ENCODE measurements around the gene SMIM45.

Gene SMIM45

GRCh38 chr22:41910050-41911000 lies 41.6 kb upstream of the SMIM45 start:
- H3K9me3 ChIP-seq: no peaks in the 10 kb centered on the region
- peaks cover 22 to 55% of the 10 kb centered on the region in 2 donors for H3K27me3 ChIP-seq
- DNase-seq (ENCODE audit: low spot score in 2 of 2): no peak
- H3K4me3 ChIP-seq: peak overlapping the region; percentile 29 to 67 (median 35)
- H3K4me1 ChIP-seq: peaks cover 10 to 20% of the 10 kb centered on the region in 2 donors
- intact Hi-C loops (cut with DNase I; ENCODE audit: low total_unique reads): no loop called here
- H3K36me3 ChIP-seq: no peaks in the 10 kb centered on the region
- TF ChIP-seq CTCF (IDR thresholded peaks at IDR 0.05): no peak
- TF ChIP-seq POLR2AphosphoS5 (IDR thresholded peaks at IDR 0.05): no peak
- no peak for TF ChIP-seq POLR2A (IDR thresholded peaks at IDR 0.05)
- no peak overlapping the region for H3K27ac ChIP-seq

- Histone ChIP-seq H3K36me3 (no peaks in the 10 kb centered on the region), H3K4me3 (peak overlapping the region; percentile 29 to 67 (median 35)), H3K27me3 (peaks cover 22 to 63% of the 10 kb centered on the region in 2 donors), H3K27ac (no peak overlapping the region), H3K4me1 (peaks cover 10 to 20% of the 10 kb centered on the region in 2 donors), H3K9me3 (no peaks in the 10 kb centered on the region)
- TF ChIP-seq POLR2A (IDR thresholded peaks at IDR 0.05): no peak
- no peak for TF ChIP-seq POLR2AphosphoS5 (IDR thresholded peaks at IDR 0.05)
- no peak for TF ChIP-seq CTCF (IDR thresholded peaks at IDR 0.05)
- intact Hi-C loops (cut with DNase I; ENCODE audit: low total_unique reads): no loop called here
- DNase-seq (ENCODE audit: low spot score in 2 of 2): no peak
Measured at GRCh38 chr22:41911001-41911611, 40.8 kb upstream of the SMIM45 start.

GRCh38 chr22:41912338-41913039 lies 39.5 kb upstream of the SMIM45 start:
- no peaks in the 10 kb centered on the region for H3K36me3 ChIP-seq
- TF ChIP-seq CTCF (IDR thresholded peaks at IDR 0.05): no peak
- TF ChIP-seq POLR2A (IDR thresholded peaks at IDR 0.05): no peak
- no peak for TF ChIP-seq POLR2AphosphoS5 (IDR thresholded peaks at IDR 0.05)
- intact Hi-C loops (cut with DNase I; ENCODE audit: low total_unique reads): no loop called here
- DNase-seq (ENCODE audit: low spot score in 2 of 2): no peak
- peaks cover 10 to 20% of the 10 kb centered on the region in 2 donors for H3K4me1 ChIP-seq
- no peak overlapping the region for H3K4me3 ChIP-seq
- no peak overlapping the region for H3K27ac ChIP-seq
- H3K27me3 ChIP-seq: peaks cover 23 to 72% of the 10 kb centered on the region in 2 donors
- H3K9me3 ChIP-seq: no peaks in the 10 kb centered on the region

GRCh38 chr22:41913040-41913719 lies 38.8 kb upstream of the SMIM45 start:
- Histone ChIP-seq H3K36me3 (no peaks in the 10 kb centered on the region), H3K4me1 (peaks cover 10 to 20% of the 10 kb centered on the region in 2 donors), H3K4me3 (no peak overlapping the region), H3K27me3 (peaks cover 28 to 77% of the 10 kb centered on the region in 2 donors), H3K9me3 (no peaks in the 10 kb centered on the region), H3K27ac (no peak overlapping the region)
- intact Hi-C loops (cut with DNase I; ENCODE audit: low total_unique reads): no loop called here
- DNase-seq (ENCODE audit: low spot score in 2 of 2): no peak
- no peak for TF ChIP-seq POLR2AphosphoS5 (IDR thresholded peaks at IDR 0.05)
- no peak for TF ChIP-seq CTCF (IDR thresholded peaks at IDR 0.05)
- TF ChIP-seq POLR2A (IDR thresholded peaks at IDR 0.05): no peak

Data from breast epithelium (tissue), 4 donors.